GM18868 (cell line): ENCODE results near the gene PHB1.

Experiments
- ATAC-seq: cut with Tn5 transposase; IDR thresholded peaks from one replicate; pipeline ENCODE4 v1.9.1; 2021; ENCODE audit warnings: mild to moderate bottlenecking, moderate library complexity; ENCODE audit not compliant: unreplicated experiment

The PHB1 gene

GRCh38 chr17:49357516-49357915 lies 57.2 kb downstream of the PHB1 start:
- no peak for ATAC-seq

GRCh38 chr17:49356320-49356719 lies 58.4 kb downstream of the PHB1 start:
- no peak for ATAC-seq
